ENCODE measurements around the gene IGLL1.
"Not testable (repeated sequence)": the region's sequence is repeated elsewhere in the genome, so short reads cannot be mapped to it uniquely, and the experiment has no call there.

The IGLL1 gene

DNA sequence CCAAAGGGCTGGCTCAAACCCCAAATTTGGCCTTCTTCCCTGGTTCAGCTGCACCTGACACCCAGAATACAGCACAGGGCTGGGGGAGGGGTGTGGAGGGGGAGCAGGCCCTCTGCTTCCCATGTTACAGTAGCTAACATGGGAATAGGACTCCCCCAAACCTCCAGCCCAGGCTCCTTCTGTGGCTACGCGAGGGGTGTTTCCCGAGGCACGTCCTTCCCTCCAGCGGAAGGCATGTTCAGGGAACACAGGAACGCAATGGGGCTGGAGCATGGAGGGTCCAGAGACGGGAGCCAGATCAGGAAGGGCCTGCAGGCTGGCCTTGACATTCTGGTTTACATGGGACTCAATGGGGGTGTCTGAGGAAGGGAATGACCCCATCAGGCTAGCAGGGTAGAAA is 11.8 kb upstream of the IGLL1 start:
- in situ Hi-C loops (cut with MboI; ENCODE audit: low sequenced_read_pairs): no loop called here

DNA sequence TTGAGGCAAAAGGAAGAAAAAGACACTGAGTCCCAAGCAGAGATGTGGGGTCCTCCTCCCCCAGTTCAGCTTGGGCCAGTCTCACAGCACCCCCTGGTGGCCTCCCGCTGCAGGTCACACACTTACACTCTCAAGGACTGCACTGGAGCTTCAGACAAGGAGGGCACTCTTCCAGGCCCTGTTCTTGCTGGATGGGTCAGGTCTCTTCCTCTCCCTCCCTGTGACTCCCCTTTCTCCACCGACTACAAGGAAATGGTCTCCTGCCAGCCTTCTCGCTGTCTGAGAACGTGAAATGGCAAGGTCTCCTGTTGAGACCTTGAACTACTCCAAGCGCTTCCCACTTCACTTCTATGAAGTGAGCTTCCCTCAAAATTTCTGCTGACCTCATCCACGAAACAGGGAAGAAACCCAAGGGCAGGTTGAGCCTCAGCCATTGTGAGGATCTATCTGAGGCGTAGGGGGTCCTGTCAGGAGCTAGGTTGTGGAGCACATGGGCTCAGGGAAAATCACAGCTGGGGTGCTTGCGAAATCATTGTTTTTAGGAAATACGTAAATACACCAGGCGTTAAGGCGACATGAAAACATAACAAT is 11.2 kb upstream of the IGLL1 start:
- in situ Hi-C loops (cut with MboI; ENCODE audit: low sequenced_read_pairs): no loop called here

DNA sequence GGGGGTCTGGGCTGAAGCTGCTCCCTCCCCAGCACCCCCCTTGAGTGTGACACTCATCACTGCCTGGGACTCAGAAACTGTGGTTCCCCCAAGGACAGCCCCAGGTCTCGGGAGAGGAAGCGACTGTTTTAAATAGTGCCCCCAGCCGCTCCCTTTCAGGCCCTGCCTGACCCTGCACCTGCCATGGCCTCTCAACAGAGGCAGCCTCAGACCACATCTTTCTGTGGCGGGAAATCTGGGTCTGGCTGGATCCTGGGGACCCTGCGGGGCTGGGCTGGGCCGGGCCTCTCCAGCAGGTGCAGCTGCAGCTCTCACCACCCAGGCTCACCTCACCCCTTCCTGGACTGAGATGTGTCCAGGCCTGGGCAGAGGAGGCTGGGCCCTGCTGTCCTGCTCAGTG is 3.7 kb upstream of the IGLL1 start:
- in situ Hi-C loops (cut with MboI; ENCODE audit: low sequenced_read_pairs): no loop called here

DNA sequence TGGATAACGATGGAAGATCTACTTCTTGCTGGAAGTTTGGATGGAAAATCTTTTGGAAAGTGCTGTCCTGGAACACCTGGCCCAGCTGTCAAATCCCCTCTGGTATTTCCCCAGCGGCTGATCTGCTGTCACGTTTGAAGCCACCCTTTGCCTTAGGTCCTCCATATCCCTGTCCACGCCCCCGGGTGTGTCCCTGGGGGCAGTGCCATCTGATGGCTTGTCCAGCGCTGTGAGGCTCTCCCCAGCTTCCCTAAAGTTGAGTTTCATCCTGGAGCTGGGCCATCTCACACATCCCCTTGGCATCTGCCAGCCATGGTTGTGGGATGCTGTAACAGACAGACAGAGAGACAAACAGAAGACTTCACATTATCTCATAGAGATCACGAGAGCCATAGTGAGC is 3.1 kb upstream of the IGLL1 start:
- in situ Hi-C loops (cut with MboI; ENCODE audit: low sequenced_read_pairs): no loop called here

DNA sequence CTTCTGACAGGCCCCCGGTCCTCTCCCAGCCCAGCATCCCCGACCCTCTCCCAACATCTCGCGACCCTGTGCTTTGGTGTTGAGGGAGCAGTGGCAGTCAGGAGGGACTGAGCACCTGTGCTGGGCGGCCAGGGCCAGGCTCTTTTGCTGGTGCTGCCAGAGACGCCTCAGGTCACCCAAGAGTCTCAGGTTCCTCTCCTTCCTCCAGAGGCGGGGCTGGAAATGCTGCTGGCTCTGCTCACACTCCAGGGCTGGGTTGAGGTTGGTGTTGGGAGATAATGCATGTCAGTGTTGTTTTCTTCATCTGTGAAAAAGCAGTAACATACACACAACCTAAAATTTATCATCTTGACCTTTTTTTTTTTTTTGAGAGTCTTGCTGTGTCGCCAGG is 1.2 kb upstream of the IGLL1 start:
- in situ Hi-C loops (cut with MboI; ENCODE audit: low sequenced_read_pairs): no loop called here

DNA sequence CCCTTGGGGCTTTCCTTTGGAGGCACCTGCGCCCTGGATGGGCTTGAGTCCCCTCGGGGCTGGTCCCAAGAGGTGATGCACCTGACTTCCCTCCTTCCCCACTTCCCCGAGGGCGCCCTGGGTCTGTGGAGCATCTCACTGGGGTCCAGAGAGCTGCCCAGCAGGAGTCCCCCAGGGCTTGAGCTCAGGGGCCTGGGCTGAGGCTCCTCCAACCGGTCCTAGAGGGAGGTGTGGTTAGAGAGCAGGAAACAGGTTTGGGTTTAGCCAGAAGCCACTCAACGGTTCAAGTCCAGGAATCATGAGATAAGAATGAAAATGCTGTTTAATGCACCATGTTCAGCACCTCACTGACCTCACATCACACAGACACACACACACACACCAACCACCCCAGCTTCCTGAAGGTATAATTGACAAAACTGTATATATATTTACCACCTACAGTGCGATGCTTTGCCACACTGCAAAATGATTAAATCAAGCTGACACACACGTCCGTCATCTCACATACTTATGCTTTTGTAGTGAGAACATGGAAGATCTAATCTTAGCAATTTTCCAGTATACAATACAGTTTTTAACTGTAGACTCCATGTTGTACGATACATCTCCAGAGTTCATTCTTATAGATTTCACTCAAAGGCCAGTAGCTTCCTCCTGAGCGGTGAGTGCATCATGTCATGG is 628 bp upstream of the IGLL1 start:
- in situ Hi-C loops (cut with MboI; ENCODE audit: low sequenced_read_pairs): no loop called here

DNA sequence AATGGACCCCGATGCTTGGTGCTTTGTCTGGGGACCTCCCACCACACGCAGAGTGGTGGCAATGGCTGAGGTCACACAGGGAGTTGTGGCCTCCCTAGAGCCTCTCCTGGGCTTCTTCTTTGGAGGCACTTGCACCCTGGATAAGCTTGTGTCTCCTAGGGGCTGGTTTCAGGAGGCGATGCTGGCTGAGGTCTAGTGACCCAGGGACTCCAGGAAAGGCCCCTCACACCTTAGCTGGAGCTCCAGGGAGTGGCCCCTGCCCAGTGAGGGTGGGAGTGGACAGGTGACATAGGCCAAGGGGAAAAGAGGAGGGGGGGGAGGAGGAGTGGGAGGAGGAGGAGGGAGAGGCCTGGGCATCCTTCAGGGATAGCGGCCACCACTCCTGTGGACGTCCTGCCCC is 810 bp downstream of the IGLL1 start:
- in situ Hi-C loops (cut with MboI; ENCODE audit: low sequenced_read_pairs): no loop called here

DNA sequence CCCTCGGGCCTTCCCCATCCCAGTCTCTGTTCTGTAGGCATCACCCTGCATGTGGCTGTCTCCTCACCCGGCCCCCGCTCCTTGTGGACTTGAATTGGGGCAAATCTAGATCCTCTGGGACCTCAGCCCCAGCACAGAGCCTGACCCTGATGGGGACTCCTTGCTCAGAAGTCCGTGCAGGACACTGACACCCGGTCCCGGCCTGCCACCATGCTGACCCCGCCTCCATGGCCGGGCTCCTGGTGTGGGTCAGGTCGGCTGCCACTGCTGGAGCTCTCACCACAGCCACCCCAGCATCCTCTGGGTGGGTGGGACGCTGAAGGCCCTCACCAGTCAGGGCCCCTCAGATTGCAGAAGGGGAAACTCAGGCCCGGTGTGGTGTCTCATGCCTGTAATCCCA is 1.8 kb downstream of the IGLL1 start:
- in situ Hi-C loops (cut with MboI; ENCODE audit: low sequenced_read_pairs): no loop called here

DNA sequence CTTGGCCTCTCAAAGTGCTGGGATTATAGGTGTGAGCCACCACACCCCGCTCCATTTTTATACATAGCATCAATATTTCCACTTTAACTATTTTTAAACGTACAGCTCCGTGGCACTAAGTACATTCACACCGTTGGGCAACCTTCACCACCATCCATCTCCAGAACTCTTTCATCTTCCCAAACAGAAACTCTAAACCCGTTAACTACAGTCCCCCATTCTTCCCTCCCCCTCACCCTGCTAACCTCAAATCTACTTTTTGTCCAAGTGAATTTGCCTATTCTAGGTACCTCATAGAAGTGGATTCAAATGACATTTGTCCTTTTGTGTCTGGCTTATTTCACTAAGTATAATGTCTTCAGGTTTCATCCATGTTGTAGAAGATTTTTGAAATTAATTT is 3.4 kb downstream of the IGLL1 start:
- in situ Hi-C loops (cut with MboI; ENCODE audit: low sequenced_read_pairs): no loop called here

DNA sequence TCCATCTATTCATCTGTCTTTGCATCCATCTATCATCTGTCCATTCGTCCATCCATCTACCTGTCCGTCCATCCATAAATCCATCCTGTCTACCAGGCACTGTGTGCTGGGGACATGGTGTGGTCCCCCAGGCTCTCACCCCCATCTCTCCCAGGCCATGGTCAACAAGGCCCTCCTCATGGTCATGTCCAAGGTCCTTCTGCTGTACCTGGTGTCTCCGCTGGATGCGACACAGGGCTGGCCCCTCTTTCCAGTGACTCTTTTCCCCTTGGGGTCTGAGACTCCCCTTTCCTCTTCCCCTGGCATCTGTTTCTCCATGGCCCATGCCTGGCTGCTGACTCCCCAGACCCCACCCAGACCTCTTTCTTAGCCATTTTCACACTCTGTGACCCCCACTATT is 4.5 kb downstream of the IGLL1 start:
- in situ Hi-C loops (cut with MboI; ENCODE audit: low sequenced_read_pairs): no loop called here

DNA sequence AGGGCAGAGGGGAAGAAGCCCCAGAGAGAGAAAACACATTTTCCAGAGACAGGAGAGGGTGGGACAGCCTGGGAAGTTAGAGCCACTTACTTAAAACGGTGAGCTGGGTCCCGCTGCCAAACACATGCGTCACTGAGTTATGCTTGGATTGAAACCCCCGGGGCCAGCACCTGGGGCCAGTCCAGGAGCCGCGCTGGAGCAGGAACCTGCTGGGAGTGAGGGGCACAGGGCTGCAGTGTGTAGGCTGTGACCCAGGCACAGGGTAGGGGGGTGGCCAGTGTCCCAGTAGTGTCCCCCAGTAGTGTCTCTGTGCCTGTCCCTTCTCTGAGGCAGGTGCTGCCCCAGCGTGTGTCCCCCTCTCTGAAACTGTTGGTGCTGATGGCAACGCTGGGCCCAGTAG is 5.2 kb downstream of the IGLL1 start:
- in situ Hi-C loops (cut with MboI; ENCODE audit: low sequenced_read_pairs): no loop called here

DNA sequence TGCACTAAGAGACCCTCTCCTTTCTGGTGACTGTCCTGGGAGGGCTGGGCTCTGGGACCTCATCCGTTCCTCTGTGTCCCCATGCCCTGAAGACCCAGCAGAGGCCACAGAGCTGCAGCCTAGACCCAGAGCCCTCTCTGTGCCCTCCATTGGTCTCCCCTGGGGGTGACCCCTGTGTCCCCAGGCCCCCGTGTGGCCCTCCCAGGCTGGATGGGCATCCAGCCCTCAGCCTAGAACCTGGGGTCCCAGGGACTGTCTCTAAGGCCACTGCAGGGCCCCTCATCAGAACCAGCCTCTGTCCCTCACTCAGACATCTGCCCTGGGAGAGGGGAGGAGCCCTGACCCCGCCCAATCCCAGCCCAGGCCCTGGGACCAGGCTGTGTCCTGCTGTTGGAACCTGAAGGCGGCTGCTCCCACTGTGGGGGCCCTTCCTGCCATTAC is 5.7 kb downstream of the IGLL1 start:
- in situ Hi-C loops (cut with MboI; ENCODE audit: low sequenced_read_pairs): no loop called here

DNA sequence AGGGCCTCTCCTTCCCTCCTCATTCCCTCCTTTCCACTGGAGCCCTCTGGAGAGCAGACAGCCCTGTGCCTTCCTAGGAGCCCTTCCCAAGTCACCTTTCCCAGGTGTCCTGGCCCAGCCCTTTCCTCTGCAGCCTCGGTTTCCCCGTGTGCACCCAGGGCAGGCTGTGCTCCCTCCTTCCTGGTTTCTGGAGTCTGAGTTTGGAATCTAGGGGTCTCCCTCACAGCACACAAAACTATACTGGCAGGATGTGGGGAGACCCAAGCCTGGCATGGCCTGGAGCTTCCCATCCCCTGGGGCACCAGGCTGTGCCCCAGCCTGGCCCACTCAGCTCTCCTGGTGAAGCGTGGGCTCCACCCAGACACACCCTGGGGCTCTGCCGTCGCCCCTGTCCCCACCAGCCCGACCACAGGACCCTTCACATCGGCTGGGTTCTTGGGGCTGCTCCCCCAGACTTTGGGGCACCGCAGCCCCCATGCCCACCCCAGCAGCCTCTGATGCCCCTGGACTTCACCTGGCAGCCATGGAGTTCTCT is 6.3 kb downstream of the IGLL1 start:
- in situ Hi-C loops (cut with MboI; ENCODE audit: low sequenced_read_pairs): not testable (repeated sequence)

DNA sequence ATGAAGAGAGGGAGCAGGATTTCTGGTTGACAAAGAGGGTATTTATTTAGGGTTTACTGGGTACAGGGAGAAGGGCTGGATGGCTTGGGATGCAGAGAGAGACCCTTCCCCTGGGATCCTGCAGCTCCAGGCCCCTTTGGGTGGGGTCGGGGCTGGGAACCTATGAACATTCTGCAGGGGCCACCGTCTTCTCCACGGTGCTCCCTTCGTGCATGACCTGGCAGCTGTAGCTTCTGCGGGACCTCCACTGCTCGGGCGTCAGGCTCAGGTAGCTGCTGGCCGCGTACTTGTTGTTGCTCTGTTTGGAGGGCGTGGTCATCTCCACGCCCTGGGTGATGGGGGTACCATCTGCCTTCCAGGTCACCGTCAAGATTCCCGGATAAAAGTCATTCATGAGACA is 7.0 kb downstream of the IGLL1 start:
- in situ Hi-C loops (cut with MboI; ENCODE audit: low sequenced_read_pairs): not testable (repeated sequence)

DNA sequence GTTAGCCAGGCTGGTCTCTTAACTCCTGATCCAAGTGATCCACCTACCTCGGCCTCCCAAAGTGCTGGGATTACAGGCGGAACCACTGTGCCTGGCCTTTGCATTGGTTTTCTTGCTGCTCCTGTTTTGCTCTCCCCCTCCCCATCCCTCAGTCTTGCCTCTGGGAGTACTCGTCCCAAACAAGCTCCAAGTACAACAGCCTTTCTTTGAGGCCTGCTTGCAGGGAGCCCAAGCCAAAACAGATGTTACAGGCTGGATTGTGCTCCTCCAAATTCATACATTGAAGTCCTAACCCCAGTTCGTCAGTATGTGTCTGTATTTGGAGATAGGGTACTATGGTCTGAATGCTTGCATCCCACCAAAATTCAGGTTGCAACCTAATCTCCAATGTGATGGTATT is 8.6 kb downstream of the IGLL1 start:
- in situ Hi-C loops (cut with MboI; ENCODE audit: low sequenced_read_pairs): no loop called here

DNA sequence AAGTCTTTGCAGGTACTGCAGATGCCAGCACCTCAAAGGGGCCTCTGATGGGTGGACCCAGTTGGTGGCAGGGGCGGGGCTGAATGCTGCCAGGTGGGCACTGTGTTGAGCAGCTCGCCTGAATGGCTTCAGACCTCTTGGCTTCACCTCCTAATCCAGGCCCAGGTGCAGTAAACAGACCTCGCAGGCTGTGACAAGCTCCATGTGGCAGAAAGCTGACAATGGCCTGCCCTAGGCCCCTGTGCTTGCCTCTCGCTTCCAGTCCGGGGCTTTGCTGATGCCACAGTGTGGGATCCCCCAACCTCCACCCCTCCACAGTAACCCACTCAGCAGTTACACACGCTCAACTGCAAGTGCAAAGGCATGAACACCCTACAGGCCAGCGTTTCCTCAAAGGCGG is 9.4 kb downstream of the IGLL1 start:
- in situ Hi-C loops (cut with MboI; ENCODE audit: low sequenced_read_pairs): no loop called here

DNA sequence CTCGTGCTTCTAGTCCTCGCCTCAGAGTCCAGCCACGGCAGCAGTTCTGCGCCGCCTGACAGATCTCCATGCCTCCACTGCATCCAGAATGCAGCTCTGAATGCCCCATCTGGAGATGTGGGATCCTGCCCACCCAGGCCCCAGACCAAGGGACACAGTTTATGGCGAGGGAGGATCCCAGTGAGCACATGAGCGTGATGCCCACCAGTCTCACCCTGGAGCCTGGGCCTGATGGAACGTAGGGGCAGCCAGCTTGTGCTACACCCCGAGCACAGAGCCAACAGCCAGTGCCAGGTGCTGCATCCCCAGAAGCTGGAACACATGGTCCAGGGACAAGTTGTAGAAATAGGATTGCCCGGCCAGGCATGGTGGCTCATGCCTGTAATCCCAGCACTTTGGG is 10.4 kb downstream of the IGLL1 start:
- in situ Hi-C loops (cut with MboI; ENCODE audit: low sequenced_read_pairs): no loop called here

DNA sequence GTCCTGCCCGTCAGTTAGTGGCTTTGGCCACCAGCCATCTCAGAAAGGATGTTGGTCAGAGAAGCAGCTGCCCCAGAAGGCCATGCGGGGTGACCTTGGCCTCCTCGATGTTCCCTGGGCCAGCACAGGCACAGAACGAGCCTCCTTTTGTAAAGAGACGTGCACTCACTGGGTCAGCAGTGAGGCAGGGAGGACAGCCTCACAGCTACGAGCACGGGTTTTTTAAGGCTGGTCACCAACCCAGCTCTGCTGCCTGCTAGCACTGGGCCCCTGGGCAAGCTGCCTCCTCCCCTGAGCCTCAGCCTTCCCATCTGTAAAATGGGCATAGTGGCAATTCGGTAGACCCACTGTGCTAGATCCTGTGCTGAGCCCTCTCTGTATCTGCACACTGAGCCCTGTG is 10.8 kb downstream of the IGLL1 start:
- in situ Hi-C loops (cut with MboI; ENCODE audit: low sequenced_read_pairs): no loop called here

DNA sequence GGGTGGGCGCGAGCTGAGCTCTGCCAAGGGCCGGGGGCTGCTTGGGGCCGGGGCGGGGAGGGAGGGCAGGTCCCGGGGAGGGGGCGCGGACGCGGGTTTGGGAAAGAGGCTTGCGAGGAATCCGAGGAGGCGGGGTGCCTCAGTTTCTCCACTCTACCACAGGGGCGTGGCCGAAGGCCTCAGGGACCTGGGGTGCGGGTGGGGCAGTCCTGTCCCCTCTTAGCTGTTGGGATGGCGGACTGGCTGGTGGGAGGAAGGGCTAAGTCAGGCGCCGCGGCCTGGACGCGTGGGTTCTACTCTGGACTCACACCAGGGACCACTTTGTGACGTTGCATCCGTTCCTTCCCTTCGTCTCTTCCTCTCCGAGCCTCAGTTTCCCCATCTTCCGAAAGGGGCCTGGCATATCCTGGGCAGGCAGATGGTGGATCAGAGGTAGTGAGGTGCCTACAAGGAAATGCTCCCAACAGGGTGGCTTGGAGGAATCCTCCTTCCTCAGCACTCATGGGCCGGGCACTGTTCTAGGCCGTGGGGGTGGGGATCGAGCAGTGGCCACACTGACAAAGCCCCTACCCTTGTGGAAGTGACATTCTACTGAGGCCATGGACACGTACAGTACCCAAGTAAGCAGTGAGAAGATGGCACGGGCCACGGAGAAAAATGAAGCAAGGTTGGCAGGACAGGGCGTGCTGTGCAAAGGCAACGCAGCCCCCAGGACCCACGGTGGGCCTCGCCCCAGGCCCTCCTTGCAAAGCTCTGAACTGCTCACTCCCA is 13.2 kb downstream of the IGLL1 start:
- in situ Hi-C loops (cut with MboI; ENCODE audit: low sequenced_read_pairs): no loop called here

DNA sequence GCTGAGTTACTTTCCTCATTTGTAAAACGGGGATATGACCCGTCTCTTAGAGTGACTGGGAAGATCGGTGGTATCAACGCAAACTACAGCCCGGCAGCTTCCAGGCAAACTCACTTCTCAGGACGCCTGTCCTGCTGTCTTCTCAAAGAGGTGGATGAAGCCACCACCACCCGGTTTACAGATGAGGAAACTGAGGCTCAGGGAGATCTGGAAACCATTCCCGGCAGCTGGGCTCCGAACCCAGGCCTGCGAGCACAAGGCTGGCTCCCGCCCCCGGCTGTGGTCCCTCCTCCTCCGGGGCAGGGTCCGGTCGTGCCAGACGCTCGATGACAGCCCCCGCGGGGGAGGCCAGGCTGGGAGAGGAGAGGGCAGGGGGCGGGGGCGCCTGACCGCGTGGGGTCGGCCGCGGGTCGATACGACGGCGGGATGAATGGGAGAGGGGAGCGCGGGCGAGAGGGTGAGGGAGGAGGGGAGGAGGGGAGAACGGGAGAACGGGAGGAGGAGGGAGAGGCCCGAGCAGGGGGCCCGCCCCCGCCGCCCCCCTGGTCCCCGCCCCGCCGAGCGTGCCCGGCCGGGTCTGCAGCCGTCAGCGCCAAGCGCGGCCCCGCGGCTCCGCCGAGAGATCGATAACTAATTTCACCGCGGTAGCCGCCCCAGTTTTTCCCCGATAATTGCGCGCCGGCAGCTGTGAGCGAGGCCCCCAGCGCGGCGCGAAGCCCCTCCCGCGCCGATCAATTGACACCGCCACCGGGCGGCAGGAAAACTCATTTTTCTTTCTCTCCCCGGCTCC is 14.0 kb downstream of the IGLL1 start:
- in situ Hi-C loops (cut with MboI; ENCODE audit: low sequenced_read_pairs): no loop called here

DNA sequence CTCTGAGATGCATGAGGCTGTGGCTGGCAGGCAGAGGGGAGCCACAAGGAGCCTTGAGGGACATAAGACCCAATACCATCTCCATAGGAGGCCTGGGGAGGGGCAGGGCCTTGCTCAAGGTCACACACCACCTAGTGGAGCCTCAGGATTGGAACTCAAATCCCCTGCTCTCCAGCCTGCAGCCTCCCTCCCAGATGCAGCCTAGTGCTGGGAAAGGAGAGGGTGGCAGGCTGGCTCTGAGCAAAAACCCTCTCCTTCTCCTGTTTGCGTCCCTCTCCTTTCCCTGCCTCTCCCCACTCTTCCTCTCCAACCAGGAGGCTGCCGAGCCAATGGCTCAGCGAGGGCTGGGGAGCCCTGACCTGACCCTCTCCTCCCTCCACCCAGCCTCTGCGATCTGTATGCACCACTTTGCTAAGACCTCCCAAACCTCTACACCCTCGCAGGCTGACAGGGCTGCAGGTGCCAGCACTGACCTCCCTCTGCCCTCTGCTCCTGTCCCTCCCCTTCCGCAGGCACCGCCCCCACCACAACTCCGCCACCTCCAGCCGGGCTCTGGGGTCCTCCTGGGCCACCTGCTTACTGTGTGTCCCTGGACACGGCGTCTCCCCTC is 14.7 kb downstream of the IGLL1 start:
- in situ Hi-C loops (cut with MboI; ENCODE audit: low sequenced_read_pairs): no loop called here

Data from HL-60/S4 treated with phorbol 12-myristate 13-acetate at 8.2 ng/mL for 4 days and 3 days (cell line).